Fibroblast of the aortic adventitia (primary cell): ENCODE data around the gene MARCHF2. TPM values are rescaled to one million over a fixed set of nuclear protein-coding genes. Genes with fewer than 3 reads are reported as not detected.

Source experiments
- DNase-seq: peaks from one replicate; pipeline ENCODE4 v3.0.0-alpha.2; 2010; ENCODE audit warnings: low read depth
- H3K4me3 ChIP-seq: 2 replicates; pipeline ENCODE4 v1.5.1; 2011; ENCODE audit warnings: low read depth, mild to moderate bottlenecking, control low read depth, low read length, moderate library complexity
- CTCF ChIP-seq: IDR thresholded peaks from 2 replicates; pipeline ENCODE4 v1.5.1; 2011; ENCODE audit warnings: mild to moderate bottlenecking, low read length, control low read depth, inconsistent platforms; ENCODE audit not compliant: insufficient read depth
- total RNA-seq: library from RNA; depleted of rRNA; stranded (reverse); fragments of >200 nt; gene quantifications from 2 replicates; pipeline ENCODE4 v1.2.3, GENCODE V29; 2012; ENCODE audit warnings: low replicate concordance

MARCHF2 gene
- total RNA-seq, 1 donor: 68.2 TPM

GRCh38 chr19:8458380-8458779 lies 45.3 kb downstream of the MARCHF2 start:
- H3K4me3 ChIP-seq: no peak overlapping the region
- no peak for DNase-seq
- TF ChIP-seq CTCF: no peak

GRCh38 chr19:8459095-8459494 lies 46.0 kb downstream of the MARCHF2 start:
- DNase-seq: no peak
- no peak overlapping the region for H3K4me3 ChIP-seq
- TF ChIP-seq CTCF: no peak

- no peak overlapping the region for H3K4me3 ChIP-seq
- peak; percentile 71 for DNase-seq
- TF ChIP-seq CTCF: no peak
Measured at GRCh38 chr19:8459520-8460270, 46.6 kb downstream of the MARCHF2 start.

GRCh38 chr19:8460516-8461298 lies 47.6 kb downstream of the MARCHF2 start:
- TF ChIP-seq CTCF: no peak
- peak; percentile 35 for DNase-seq
- H3K4me3 ChIP-seq: no peak overlapping the region

DNA sequence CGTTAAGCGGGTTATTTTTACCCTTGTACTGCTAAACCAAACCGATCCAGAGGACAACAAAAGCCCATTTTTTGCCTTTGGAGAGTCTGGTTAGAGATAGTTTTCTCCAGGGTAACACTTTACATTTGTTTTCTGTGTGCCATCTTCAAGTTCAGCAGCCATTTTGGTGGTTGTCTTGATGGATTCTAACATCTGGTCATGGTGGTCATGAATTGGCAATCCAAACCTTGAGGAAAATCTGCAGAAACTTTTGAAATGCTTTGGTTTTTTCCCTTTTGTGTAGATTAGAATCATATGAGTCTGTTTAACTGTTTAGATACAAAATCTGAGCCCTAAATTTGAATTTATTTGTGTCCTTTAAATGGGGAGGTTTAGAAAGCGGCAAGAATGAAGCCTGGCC lies 48.3 kb downstream of the MARCHF2 start:
- no peak for TF ChIP-seq CTCF
- H3K4me3 ChIP-seq: no peak overlapping the region
- no peak for DNase-seq

GRCh38 chr19:8461891-8462290 lies 48.8 kb downstream of the MARCHF2 start:
- H3K4me3 ChIP-seq: no peak overlapping the region
- TF ChIP-seq CTCF: no peak
- no peak for DNase-seq
